Suprapubic skin (tissue), 3 donors: ENCODE measurements around the gene MYO15A.

Experiments
- EP300 ChIP-seq: sonication (generic); formaldehyde crosslinking; IDR thresholded peaks from one replicate; pipeline ENCODE4 v1.6.1; 2017; ENCODE audit warnings: antibody characterized with exemption
- TF ChIP-seq, protein P1 (sequence below), 2 donors: fragments of 200-600 bp in 1 of 2; fragments of 450-650 bp in 1 of 2; sonication (generic) in 1 of 2; IDR thresholded peaks; one replicate each; pipeline ENCODE4 v1.5.1; 2016 to 2019; ENCODE audit warnings: antibody characterized with exemption in 2 of 2, mild to moderate bottlenecking in 1 of 2, moderate library complexity in 1 of 2

DNA sequence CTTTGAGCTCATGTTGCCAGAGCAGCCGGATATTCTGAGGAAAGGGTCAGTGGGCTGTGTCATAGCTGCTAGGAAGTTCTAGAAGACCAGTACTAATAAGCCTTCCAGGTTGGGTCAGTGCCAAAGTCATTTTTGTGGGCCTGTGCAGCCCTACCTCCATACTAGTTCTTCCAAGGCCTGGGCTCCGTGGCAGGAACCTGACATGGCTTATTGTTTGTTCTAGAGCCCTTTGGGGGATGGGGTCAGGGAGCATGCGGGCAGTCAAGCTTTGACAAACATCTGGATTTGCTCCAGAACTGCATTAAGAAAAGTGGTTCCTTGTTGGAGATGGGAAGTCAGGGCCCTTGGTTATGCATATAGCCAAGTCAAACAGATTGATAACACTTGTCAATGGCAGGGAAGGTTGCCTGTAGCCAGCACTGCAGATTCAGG is 82.7 kb downstream of the MYO15A start:
- TF ChIP-seq, protein P1, sequence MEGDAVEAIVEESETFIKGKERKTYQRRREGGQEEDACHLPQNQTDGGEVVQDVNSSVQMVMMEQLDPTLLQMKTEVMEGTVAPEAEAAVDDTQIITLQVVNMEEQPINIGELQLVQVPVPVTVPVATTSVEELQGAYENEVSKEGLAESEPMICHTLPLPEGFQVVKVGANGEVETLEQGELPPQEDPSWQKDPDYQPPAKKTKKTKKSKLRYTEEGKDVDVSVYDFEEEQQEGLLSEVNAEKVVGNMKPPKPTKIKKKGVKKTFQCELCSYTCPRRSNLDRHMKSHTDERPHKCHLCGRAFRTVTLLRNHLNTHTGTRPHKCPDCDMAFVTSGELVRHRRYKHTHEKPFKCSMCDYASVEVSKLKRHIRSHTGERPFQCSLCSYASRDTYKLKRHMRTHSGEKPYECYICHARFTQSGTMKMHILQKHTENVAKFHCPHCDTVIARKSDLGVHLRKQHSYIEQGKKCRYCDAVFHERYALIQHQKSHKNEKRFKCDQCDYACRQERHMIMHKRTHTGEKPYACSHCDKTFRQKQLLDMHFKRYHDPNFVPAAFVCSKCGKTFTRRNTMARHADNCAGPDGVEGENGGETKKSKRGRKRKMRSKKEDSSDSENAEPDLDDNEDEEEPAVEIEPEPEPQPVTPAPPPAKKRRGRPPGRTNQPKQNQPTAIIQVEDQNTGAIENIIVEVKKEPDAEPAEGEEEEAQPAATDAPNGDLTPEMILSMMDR (IDR thresholded peaks at IDR 0.05), result no peak
- no peak for TF ChIP-seq EP300
